ENCODE data around the gene PLCB4.

Gene PLCB4

DNA sequence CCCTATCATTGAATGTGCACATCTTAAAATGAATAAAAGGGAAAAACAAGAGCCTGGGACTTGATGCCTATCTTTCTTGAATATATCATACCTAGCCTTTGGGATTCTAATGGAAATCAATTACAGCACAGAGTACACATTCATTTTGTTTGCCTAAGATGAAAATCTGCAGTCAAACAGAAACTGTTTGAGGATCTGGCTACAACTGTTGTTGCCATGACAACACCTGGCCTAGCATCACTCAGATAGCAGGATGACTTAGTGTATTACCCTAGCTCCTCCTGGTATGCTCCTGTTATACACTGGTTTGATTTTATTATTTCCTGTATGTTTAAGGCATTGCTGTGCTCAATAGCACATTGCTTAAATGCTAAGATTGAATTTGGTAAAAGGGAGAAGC, 374.0 kb downstream of the PLCB4 start:
- Histone ChIP-seq H3K27me3 (ENCODE audit: insufficient read depth, low read length, poor library complexity, severe bottlenecking) (no peaks in the 10 kb centered on the region), H4K20me1 (ENCODE audit: insufficient read depth, low read length, poor library complexity, severe bottlenecking) (no peaks in the 10 kb centered on the region), H2AFZ (ENCODE audit: low read length) (no peak overlapping the region), H3K79me2 (ENCODE audit: insufficient read depth, low read length) (no peaks in the 10 kb centered on the region), H3F3A (ENCODE audit: low read depth) (peaks cover 3% of the 10 kb centered on the region; the same call in 1 of the 2 replicates), H3K4me2 (ENCODE audit: low read depth, low read length, poor library complexity, severe bottlenecking) (peak overlapping the region; percentile 2), H3K9me2 (replicated peaks; ENCODE audit: low read depth, low read length) (no peaks in the 10 kb centered on the region), H3K9ac (ENCODE audit: low read depth, low read length, poor library complexity, severe bottlenecking) (no peak overlapping the region), H3K4me1 (ENCODE audit: insufficient read depth, low read length, poor library complexity, severe bottlenecking) (peaks cover 44% of the 10 kb centered on the region), H3K4me3 (ENCODE audit: low read length, poor library complexity, severe bottlenecking) (no peak overlapping the region), H3K9me3 (ENCODE audit: insufficient read depth, low read depth, low read length) (peaks cover 11% of the 10 kb centered on the region; the same call in 1 of the 2 replicates), H3K36me3 (ENCODE audit: insufficient read depth, low read length) (peaks cover 16% of the 10 kb centered on the region)
- TF ChIP-seq, protein P1, sequence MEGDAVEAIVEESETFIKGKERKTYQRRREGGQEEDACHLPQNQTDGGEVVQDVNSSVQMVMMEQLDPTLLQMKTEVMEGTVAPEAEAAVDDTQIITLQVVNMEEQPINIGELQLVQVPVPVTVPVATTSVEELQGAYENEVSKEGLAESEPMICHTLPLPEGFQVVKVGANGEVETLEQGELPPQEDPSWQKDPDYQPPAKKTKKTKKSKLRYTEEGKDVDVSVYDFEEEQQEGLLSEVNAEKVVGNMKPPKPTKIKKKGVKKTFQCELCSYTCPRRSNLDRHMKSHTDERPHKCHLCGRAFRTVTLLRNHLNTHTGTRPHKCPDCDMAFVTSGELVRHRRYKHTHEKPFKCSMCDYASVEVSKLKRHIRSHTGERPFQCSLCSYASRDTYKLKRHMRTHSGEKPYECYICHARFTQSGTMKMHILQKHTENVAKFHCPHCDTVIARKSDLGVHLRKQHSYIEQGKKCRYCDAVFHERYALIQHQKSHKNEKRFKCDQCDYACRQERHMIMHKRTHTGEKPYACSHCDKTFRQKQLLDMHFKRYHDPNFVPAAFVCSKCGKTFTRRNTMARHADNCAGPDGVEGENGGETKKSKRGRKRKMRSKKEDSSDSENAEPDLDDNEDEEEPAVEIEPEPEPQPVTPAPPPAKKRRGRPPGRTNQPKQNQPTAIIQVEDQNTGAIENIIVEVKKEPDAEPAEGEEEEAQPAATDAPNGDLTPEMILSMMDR (conservative IDR thresholded peaks at IDR 0.05; ENCODE audit: low read length): no peak
- TF ChIP-seq EZH2phosphoT487 (IDR thresholded peaks at IDR 0.05; ENCODE audit: borderline replicate concordance): no peak

DNA sequence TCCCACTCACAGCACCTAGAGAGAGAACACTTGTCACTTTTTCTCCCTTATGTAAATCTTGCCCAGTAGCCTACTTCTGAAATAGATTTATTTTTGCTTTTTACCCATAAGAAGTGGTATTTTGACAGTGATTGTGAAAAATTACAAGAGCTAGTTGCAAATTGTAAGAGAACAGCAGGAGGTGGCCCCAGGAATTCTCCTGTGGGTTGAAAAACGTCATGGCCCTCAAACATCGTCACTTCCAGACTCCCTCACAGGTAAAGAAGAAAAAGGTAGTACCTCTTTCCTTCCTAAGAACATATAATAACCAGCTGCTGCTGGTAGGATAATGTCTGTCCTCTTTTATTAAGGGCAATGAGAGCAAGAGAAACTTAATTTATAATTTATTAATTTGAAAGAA, 376.0 kb downstream of the PLCB4 start:
- Histone ChIP-seq H3K4me1 (ENCODE audit: insufficient read depth, low read length, poor library complexity, severe bottlenecking) (peaks cover 50% of the 10 kb centered on the region), H3K79me2 (ENCODE audit: insufficient read depth, low read length) (no peaks in the 10 kb centered on the region), H3K36me3 (ENCODE audit: insufficient read depth, low read length) (peaks cover 3% of the 10 kb centered on the region; the same call in 1 of the 2 replicates), H3K9me2 (replicated peaks; ENCODE audit: low read depth, low read length) (no peaks in the 10 kb centered on the region), H3K9ac (ENCODE audit: low read depth, low read length, poor library complexity, severe bottlenecking) (no peak overlapping the region), H3K9me3 (ENCODE audit: insufficient read depth, low read depth, low read length) (peaks cover 4% of the 10 kb centered on the region; the same call in 1 of the 2 replicates), H3K4me2 (ENCODE audit: low read depth, low read length, poor library complexity, severe bottlenecking) (no peak overlapping the region), H4K20me1 (ENCODE audit: insufficient read depth, low read length, poor library complexity, severe bottlenecking) (no peaks in the 10 kb centered on the region), H3K4me3 (ENCODE audit: low read length, poor library complexity, severe bottlenecking) (no peak overlapping the region), H2AFZ (ENCODE audit: low read length) (no peak overlapping the region), H3K27me3 (ENCODE audit: insufficient read depth, low read length, poor library complexity, severe bottlenecking) (no peaks in the 10 kb centered on the region), H3F3A (ENCODE audit: low read depth) (peaks cover 3% of the 10 kb centered on the region; the same call in 1 of the 2 replicates)
- TF ChIP-seq, protein P1 (conservative IDR thresholded peaks at IDR 0.05; ENCODE audit: low read length): no peak
- no peak for TF ChIP-seq EZH2phosphoT487 (IDR thresholded peaks at IDR 0.05; ENCODE audit: borderline replicate concordance)

DNA sequence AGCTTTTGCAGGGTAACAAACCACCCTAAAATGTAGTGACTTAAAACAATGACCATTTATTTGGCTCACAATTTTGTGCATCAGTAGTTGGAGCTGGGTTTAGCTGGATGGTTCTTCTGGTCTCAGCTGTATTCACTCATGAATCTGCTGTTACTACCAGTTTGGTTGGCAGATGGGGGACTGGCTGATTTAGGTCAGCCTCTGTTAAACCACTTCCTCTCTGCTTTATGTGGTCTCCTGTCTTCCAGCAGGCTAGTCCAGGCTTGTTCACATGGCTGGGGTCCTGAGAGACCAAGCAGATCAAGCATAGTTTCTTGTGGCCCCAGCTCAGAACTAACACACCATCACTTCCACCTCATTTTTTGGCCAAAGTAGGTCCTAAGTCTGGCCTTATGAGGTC, 378.3 kb downstream of the PLCB4 start:
- H4K20me1 ChIP-seq (ENCODE audit: insufficient read depth, low read length, poor library complexity, severe bottlenecking): no peaks in the 10 kb centered on the region
- H3K27me3 ChIP-seq (ENCODE audit: insufficient read depth, low read length, poor library complexity, severe bottlenecking): no peaks in the 10 kb centered on the region
- peaks cover 3% of the 10 kb centered on the region; the same call in 1 of the 2 replicates for H3F3A ChIP-seq (ENCODE audit: low read depth)
- no peaks in the 10 kb centered on the region for H3K79me2 ChIP-seq (ENCODE audit: insufficient read depth, low read length)
- no peak for TF ChIP-seq EZH2phosphoT487 (IDR thresholded peaks at IDR 0.05; ENCODE audit: borderline replicate concordance)
- TF ChIP-seq, protein P1 (conservative IDR thresholded peaks at IDR 0.05; ENCODE audit: low read length): no peak
- H3K4me3 ChIP-seq (ENCODE audit: low read length, poor library complexity, severe bottlenecking): peak overlapping the region; percentile 21
- peaks cover 4% of the 10 kb centered on the region; the same call in 1 of the 2 replicates for H3K9me3 ChIP-seq (ENCODE audit: insufficient read depth, low read depth, low read length)
- H3K9ac ChIP-seq (ENCODE audit: low read depth, low read length, poor library complexity, severe bottlenecking): peak overlapping the region; percentile 68
- H2AFZ ChIP-seq (ENCODE audit: low read length): no peak overlapping the region
- H3K4me2 ChIP-seq (ENCODE audit: low read depth, low read length, poor library complexity, severe bottlenecking): peak overlapping the region; percentile 33
- no peaks in the 10 kb centered on the region for H3K9me2 ChIP-seq (replicated peaks; ENCODE audit: low read depth, low read length)
- H3K4me1 ChIP-seq (ENCODE audit: insufficient read depth, low read length, poor library complexity, severe bottlenecking): peaks cover 41% of the 10 kb centered on the region
- H3K36me3 ChIP-seq (ENCODE audit: insufficient read depth, low read length): peaks cover 3% of the 10 kb centered on the region; the same call in 1 of the 2 replicates
